Kasumi-1 (cell line): ENCODE data around the gene ANKRD61.
"Not testable (repeated sequence)": the region's sequence is repeated elsewhere in the genome, so short reads cannot be mapped to it uniquely, and the experiment has no call there.

Source experiments
- DNase-seq, 2 experiments: peaks; one replicate each; lab custom pipeline; 2025; lab: John Stamatoyannopoulos, UW

Gene ANKRD61

GRCh38 chr7:6030988-6031387, at the start of gene ANKRD61:
Gene ANKRD61, plus strand, starts transcription at chr7:6031376. Its CDS starts 0 bp downstream, at chr7:6031376.
- DNase-seq: no peak

- DNase-seq: not testable (repeated sequence)
These were observed 44.1 kb upstream of the ANKRD61 start for GRCh38 chr7:5987061-5987460.

- DNase-seq: peak; percentile 53 to 67
These were observed 33.9 kb upstream of the ANKRD61 start for GRCh38 chr7:5997210-5997808.

- DNase-seq: no peak
These were observed 23.8 kb upstream of the ANKRD61 start for GRCh38 chr7:6007386-6007785.

GRCh38 chr7:6007835-6008590, 23.2 kb upstream of the ANKRD61 start:
- not testable (repeated sequence) for DNase-seq

GRCh38 chr7:6008668-6009611, 22.2 kb upstream of the ANKRD61 start, which contains the start of the genes AIMP2 and PMS2:
Gene AIMP2, plus strand, starts transcription at chr7:6009272. Its CDS starts 92 bp downstream, at chr7:6009364.
Gene PMS2, minus strand, starts transcription at chr7:6009049. Its CDS starts 30 bp downstream, at chr7:6009019.
- peak; percentile 82 to 93 for DNase-seq

GRCh38 chr7:6010370-6010769, 20.8 kb upstream of the ANKRD61 start:
- DNase-seq: not testable (repeated sequence)

- no peak for DNase-seq
These were observed 19.6 kb upstream of the ANKRD61 start for GRCh38 chr7:6011541-6011940.

- DNase-seq: no peak
These were observed 18.6 kb upstream of the ANKRD61 start for GRCh38 chr7:6012355-6013104.

GRCh38 chr7:6015917-6016652, 15.1 kb upstream of the ANKRD61 start:
- no peak for DNase-seq

- no peak for DNase-seq
These were observed 14.6 kb upstream of the ANKRD61 start for GRCh38 chr7:6016653-6016966.

GRCh38 chr7:6020371-6021286, 10.5 kb upstream of the ANKRD61 start:
- DNase-seq: no peak

GRCh38 chr7:6022707-6023106, 8.5 kb upstream of the ANKRD61 start:
- DNase-seq: no peak

GRCh38 chr7:6023974-6024435, 7.2 kb upstream of the ANKRD61 start:
- peak; percentile 59 to 73 for DNase-seq

GRCh38 chr7:6026011-6026819, 5.0 kb upstream of the ANKRD61 start:
- DNase-seq: peak; percentile 66 to 67

GRCh38 chr7:6026820-6027311, 4.3 kb upstream of the ANKRD61 start:
- DNase-seq: peak; percentile 23 to 34

GRCh38 chr7:6027806-6028365, 3.3 kb upstream of the ANKRD61 start:
- DNase-seq: no peak

GRCh38 chr7:6028563-6028962, 2.6 kb upstream of the ANKRD61 start:
- DNase-seq: no peak
